Mesothelial cell of epicardium (in vitro differentiated cells): ENCODE measurements around the gene CALML3. TPM values are rescaled to one million over a fixed set of nuclear protein-coding genes. Genes with fewer than 3 reads are reported as not detected.

Experiments
- DNase-seq, 2 experiments: peaks; one replicate each; pipeline ENCODE4 v3.0.0; 2021; ENCODE audit warnings: low spot score in 2 of 2; ENCODE audit not compliant: unreplicated experiment in 2 of 2
- H3K27ac Mint-ChIP-seq: 2 replicates; pipeline ENCODE4 v1.8.0; 2021; ENCODE audit warnings: mixed read lengths
- H3K27me3 Mint-ChIP-seq: 2 replicates; pipeline ENCODE4 v1.8.0; 2021; ENCODE audit warnings: low read depth, mixed read lengths
- H3K36me3 Mint-ChIP-seq: 2 replicates; pipeline ENCODE4 v1.8.0; 2021; ENCODE audit warnings: mixed read lengths
- H3K4me1 Mint-ChIP-seq: 2 replicates; pipeline ENCODE4 v1.8.0; 2021; ENCODE audit warnings: mixed read lengths
- H3K4me3 Mint-ChIP-seq: 2 replicates; pipeline ENCODE4 v1.8.0; 2021; ENCODE audit warnings: mild to moderate bottlenecking, moderate library complexity, mixed read lengths
- H3K9me3 Mint-ChIP-seq: 2 replicates; pipeline ENCODE4 v1.8.0; 2021; ENCODE audit warnings: mixed read lengths
- CTCF ChIP-seq: fragments of 200-600 bp; sonication (generic); IDR thresholded peaks from one replicate; pipeline ENCODE4 v1.5.0; 2021; ENCODE audit warnings: antibody characterized with exemption; ENCODE audit not compliant: unreplicated experiment
- total RNA-seq: library from RNA; stranded (reverse); gene quantifications from 3 replicates; pipeline ENCODE4 v1.2.1, GENCODE V29; 2021

The CALML3 gene
- total RNA-seq, 1 donor from 2014 or later, result 0.07 TPM

- H3K9me3 Mint-ChIP-seq, result peaks cover 22% of the 10 kb centered on the region
- H3K27ac Mint-ChIP-seq, result no peak overlapping the region
- H3K36me3 Mint-ChIP-seq, result peaks cover 8% of the 10 kb centered on the region
- no peak overlapping the region for H3K4me3 Mint-ChIP-seq
- no peaks in the 10 kb centered on the region for H3K27me3 Mint-ChIP-seq
- peaks cover 20% of the 10 kb centered on the region for H3K4me1 Mint-ChIP-seq
- TF ChIP-seq CTCF, result no peak
- peak in 1 of 2 experiments; percentile 2 for DNase-seq
These were observed 16.1 kb downstream of the CALML3 start for GRCh38 chr10:5540891-5541290.

- H3K4me3 Mint-ChIP-seq, result no peak overlapping the region
- TF ChIP-seq CTCF, result no peak
- peaks cover 22% of the 10 kb centered on the region for H3K9me3 Mint-ChIP-seq
- peaks cover 22% of the 10 kb centered on the region for H3K4me1 Mint-ChIP-seq
- no peak for DNase-seq
- no peak overlapping the region for H3K27ac Mint-ChIP-seq
- H3K36me3 Mint-ChIP-seq, result peaks cover 8% of the 10 kb centered on the region
- H3K27me3 Mint-ChIP-seq, result no peaks in the 10 kb centered on the region
These were observed 17.3 kb downstream of the CALML3 start for GRCh38 chr10:5542100-5542499.

GRCh38 chr10:5543623-5544022 lies 18.9 kb downstream of the CALML3 start:
- Mint-ChIP-seq H3K9me3 (peaks cover 22% of the 10 kb centered on the region), H3K27me3 (no peaks in the 10 kb centered on the region), H3K36me3 (peaks cover 8% of the 10 kb centered on the region), H3K27ac (no peak overlapping the region), H3K4me3 (no peak overlapping the region), H3K4me1 (peaks cover 15% of the 10 kb centered on the region)
- TF ChIP-seq CTCF, result no peak
- DNase-seq, result no peak

GRCh38 chr10:5544216-5544805 lies 19.6 kb downstream of the CALML3 start:
- no peaks in the 10 kb centered on the region for H3K27me3 Mint-ChIP-seq
- peaks cover 8% of the 10 kb centered on the region for H3K4me1 Mint-ChIP-seq
- no peak for TF ChIP-seq CTCF
- H3K9me3 Mint-ChIP-seq, result peaks cover 22% of the 10 kb centered on the region
- no peak for DNase-seq
- peaks cover 8% of the 10 kb centered on the region for H3K36me3 Mint-ChIP-seq
- H3K27ac Mint-ChIP-seq, result no peak overlapping the region
- H3K4me3 Mint-ChIP-seq, result no peak overlapping the region

- DNase-seq, result peak in 1 of 2 experiments; percentile 2
- H3K4me1 Mint-ChIP-seq, result peaks cover 3% of the 10 kb centered on the region
- H3K9me3 Mint-ChIP-seq, result peaks cover 22% of the 10 kb centered on the region
- no peaks in the 10 kb centered on the region for H3K27me3 Mint-ChIP-seq
- H3K4me3 Mint-ChIP-seq, result no peak overlapping the region
- peaks cover 8% of the 10 kb centered on the region for H3K36me3 Mint-ChIP-seq
- TF ChIP-seq CTCF, result no peak
- peak overlapping the region; percentile 21 for H3K27ac Mint-ChIP-seq
These were observed 20.2 kb downstream of the CALML3 start for GRCh38 chr10:5545011-5545410.

- H3K4me3 Mint-ChIP-seq, result no peak overlapping the region
- H3K9me3 Mint-ChIP-seq, result peaks cover 21% of the 10 kb centered on the region
- H3K4me1 Mint-ChIP-seq, result peaks cover 7% of the 10 kb centered on the region
- H3K27me3 Mint-ChIP-seq, result no peaks in the 10 kb centered on the region
- DNase-seq, result no peak
- TF ChIP-seq CTCF, result no peak
- peaks cover 7% of the 10 kb centered on the region for H3K36me3 Mint-ChIP-seq
- peak overlapping the region; percentile 21 for H3K27ac Mint-ChIP-seq
These were observed 20.6 kb downstream of the CALML3 start for GRCh38 chr10:5545426-5545777.
